Sigmoid colon (tissue), 4 donors: ENCODE measurements around the gene UGP2.

Experiments used
- CTCF ChIP-seq, 4 experiments: fragments of 450-650 bp in 3 of 4; fragments of 200-600 bp in 1 of 4; IDR thresholded peaks; one replicate each; pipeline ENCODE4 v1.5.1; 2016 to 2019; ENCODE audit warnings: antibody characterized with exemption in 4 of 4, mild to moderate bottlenecking in 3 of 4, moderate library complexity in 2 of 4
- EP300 ChIP-seq, 4 donors: sonication (generic); formaldehyde crosslinking; IDR thresholded peaks; one replicate each; pipeline ENCODE4 v1.6.1; 2017; ENCODE audit warnings: antibody characterized with exemption in 4 of 4
- POLR2A ChIP-seq, 2 donors: fragments of 450-650 bp; IDR thresholded peaks; one replicate each; pipeline ENCODE4 v1.6.1; 2016; ENCODE audit warnings: antibody characterized with exemption in 2 of 2, mild to moderate bottlenecking in 2 of 2, moderate library complexity in 2 of 2
- POLR2AphosphoS5 ChIP-seq, 4 donors: sonication (generic); formaldehyde crosslinking; IDR thresholded peaks; one replicate each; pipeline ENCODE4 v1.6.1; 2017; ENCODE audit warnings: antibody characterized with exemption in 4 of 4

- TF ChIP-seq CTCF (IDR thresholded peaks at IDR 0.05) (no peak), POLR2AphosphoS5 (IDR thresholded peaks at IDR 0.05) (no peak), EP300 (IDR thresholded peaks at IDR 0.05) (no peak), POLR2A (IDR thresholded peaks at IDR 0.05) (no peak)
Observed at GRCh38 chr2:63878486-63878885, 36.8 kb downstream of the UGP2 start.
